ENCODE data around the gene DNAJC6. TPM values are rescaled to one million over a fixed set of nuclear protein-coding genes. Genes with fewer than 3 reads are reported as not detected.

Gene DNAJC6
- total RNA-seq, 4 donors from 2014 or later: 0.11 to 1.3 (median 0.34) TPM

DNA sequence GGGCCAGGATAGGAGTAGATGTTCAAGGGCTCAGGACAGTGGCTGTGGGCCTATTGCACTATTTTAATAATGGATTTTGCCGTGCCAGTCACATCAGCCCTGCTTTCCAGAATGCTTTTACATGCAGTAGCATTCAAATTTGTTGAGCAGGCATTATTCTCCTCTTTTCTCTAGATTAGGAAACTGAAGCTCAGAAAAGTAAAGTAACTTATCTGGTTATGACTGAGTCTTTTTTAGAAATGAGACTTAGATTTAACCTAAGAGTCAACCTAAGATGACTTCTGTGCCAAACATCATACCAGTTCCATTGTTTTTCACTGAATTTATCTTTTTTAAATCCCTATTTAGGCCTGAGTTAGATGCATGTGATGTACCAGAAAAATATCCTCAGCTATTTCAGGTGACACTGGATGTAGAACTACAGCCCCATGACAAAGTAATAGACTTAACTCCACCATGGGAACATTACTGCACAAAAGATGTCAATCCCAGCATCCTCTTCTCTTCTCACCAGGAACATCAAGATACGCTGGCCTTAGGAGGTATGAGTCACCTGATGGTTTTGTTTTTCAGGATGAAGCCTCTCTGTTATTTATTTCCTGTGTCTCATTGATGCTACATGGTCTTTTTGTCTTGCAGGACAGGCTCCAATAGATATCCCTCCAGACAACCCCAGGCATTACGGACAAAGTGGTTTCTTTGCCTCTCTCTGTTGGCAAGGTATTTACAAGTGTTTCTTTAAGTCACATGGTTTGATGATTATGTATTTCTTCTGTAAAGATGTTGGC lies 79.8 kb downstream of the DNAJC6 start:
- 66 to 81% methylated on average over 3 of the region's 3 CpGs for WGBS, 2 donors
- Histone ChIP-seq H3K27me3 (no peaks in the 10 kb centered on the region), H3K9me3 (no peaks in the 10 kb centered on the region), H3K4me1 (no peaks in the 10 kb centered on the region), H3K36me3 (no peaks in the 10 kb centered on the region), H3K4me3 (no peak overlapping the region), H3K27ac (no peak overlapping the region)
- TF ChIP-seq, protein P1, sequence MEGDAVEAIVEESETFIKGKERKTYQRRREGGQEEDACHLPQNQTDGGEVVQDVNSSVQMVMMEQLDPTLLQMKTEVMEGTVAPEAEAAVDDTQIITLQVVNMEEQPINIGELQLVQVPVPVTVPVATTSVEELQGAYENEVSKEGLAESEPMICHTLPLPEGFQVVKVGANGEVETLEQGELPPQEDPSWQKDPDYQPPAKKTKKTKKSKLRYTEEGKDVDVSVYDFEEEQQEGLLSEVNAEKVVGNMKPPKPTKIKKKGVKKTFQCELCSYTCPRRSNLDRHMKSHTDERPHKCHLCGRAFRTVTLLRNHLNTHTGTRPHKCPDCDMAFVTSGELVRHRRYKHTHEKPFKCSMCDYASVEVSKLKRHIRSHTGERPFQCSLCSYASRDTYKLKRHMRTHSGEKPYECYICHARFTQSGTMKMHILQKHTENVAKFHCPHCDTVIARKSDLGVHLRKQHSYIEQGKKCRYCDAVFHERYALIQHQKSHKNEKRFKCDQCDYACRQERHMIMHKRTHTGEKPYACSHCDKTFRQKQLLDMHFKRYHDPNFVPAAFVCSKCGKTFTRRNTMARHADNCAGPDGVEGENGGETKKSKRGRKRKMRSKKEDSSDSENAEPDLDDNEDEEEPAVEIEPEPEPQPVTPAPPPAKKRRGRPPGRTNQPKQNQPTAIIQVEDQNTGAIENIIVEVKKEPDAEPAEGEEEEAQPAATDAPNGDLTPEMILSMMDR (IDR thresholded peaks at IDR 0.05): no peak
- no peak for TF ChIP-seq POLR2A (IDR thresholded peaks at IDR 0.05)
- DNase-seq: no peak
- intact Hi-C loops (cut with DNase I): no loop called here

DNA sequence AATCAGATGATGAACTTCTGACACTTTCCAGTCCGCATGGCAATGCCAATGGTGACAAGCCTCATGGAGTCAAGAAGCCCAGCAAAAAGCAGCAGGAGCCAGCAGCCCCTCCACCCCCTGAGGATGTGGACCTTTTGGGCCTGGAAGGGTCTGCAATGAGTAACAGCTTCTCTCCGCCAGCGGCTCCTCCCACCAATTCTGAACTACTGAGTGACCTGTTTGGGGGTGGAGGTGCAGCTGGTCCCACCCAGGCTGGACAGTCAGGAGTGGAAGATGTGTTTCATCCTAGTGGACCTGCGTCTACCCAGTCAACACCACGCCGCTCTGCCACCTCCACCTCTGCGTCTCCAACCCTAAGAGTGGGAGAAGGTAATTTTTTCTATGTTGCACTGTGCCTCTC lies 83.2 kb downstream of the DNAJC6 start:
- intact Hi-C loops (cut with DNase I): no loop called here
- WGBS, 2 donors: 95 to 98% methylated on average over 6 to 7 of the region's 7 CpGs

DNA sequence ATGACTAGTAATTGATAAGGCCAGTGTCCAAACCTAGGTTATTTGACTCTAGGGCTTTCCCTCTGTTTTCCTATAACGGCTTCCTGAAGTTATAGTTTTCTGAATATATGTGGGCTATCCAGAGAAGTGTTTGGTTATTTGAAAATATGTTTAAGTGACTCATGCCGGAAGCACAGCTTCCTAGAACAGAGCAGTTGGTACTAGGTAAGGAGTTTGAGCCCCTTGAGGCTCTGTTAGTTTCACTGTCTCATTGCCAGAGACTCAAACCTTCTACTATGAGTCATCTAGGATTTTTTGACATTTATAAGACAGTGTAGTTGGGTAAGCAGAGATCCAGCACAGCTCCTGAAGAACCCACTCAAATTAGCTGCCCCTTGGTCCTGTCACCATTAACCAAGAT lies 84.0 kb downstream of the DNAJC6 start:
- WGBS, 2 donors: 38 to 50% methylated on average over 2 of the region's 2 CpGs
- intact Hi-C loops (cut with DNase I): no loop called here
- TF ChIP-seq, protein P1 (IDR thresholded peaks at IDR 0.05): no peak
- no peak for TF ChIP-seq POLR2A (IDR thresholded peaks at IDR 0.05)

More for the DNA sequence above, 83.2 kb downstream of the DNAJC6 start:
- Histone ChIP-seq H3K9me3 (no peaks in the 10 kb centered on the region), H3K4me1 (no peaks in the 10 kb centered on the region), H3K27me3 (no peaks in the 10 kb centered on the region), H3K27ac (no peak overlapping the region), H3K36me3 (no peaks in the 10 kb centered on the region), H3K4me3 (no peak overlapping the region)
- DNase-seq: no peak
- TF ChIP-seq POLR2A (IDR thresholded peaks at IDR 0.05): no peak
- TF ChIP-seq, protein P1 (IDR thresholded peaks at IDR 0.05): no peak

DNA sequence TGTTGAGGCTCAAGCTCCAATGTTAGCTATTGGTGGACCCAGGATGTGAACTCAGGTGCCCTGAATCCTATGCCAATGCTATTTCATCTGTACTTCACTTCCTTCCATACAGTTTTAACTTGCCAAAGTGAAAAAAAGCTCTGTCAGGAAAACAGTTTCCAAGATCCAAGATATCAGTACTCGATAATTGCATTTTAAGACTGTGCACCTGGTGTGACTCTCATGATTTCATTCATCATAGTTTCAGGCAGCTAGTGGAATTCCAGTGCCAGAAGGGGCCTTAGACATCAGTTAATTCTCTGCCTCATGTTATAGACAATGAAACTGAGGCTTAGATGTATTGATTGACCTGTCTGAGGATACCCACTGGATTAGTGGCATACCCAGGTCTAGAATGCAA lies 84.6 kb downstream of the DNAJC6 start:
- Histone ChIP-seq H3K36me3 (no peaks in the 10 kb centered on the region), H3K27me3 (no peaks in the 10 kb centered on the region), H3K9me3 (no peaks in the 10 kb centered on the region), H3K4me1 (no peaks in the 10 kb centered on the region), H3K4me3 (no peak overlapping the region), H3K27ac (no peak overlapping the region)
- TF ChIP-seq POLR2A (IDR thresholded peaks at IDR 0.05): no peak
- TF ChIP-seq, protein P1 (IDR thresholded peaks at IDR 0.05): no peak
- 56 to 86% methylated on average over 1 of the region's 1 CpG for WGBS, 2 donors
- DNase-seq: no peak
- intact Hi-C loops (cut with DNase I): no loop called here

More for the DNA sequence above, 84.0 kb downstream of the DNAJC6 start:
- H3K9me3 ChIP-seq: no peaks in the 10 kb centered on the region
- H3K27me3 ChIP-seq: no peaks in the 10 kb centered on the region
- H3K4me1 ChIP-seq: no peaks in the 10 kb centered on the region
- H3K36me3 ChIP-seq: no peaks in the 10 kb centered on the region
- DNase-seq: no peak
- no peak overlapping the region for H3K4me3 ChIP-seq
- H3K27ac ChIP-seq: no peak overlapping the region

DNA sequence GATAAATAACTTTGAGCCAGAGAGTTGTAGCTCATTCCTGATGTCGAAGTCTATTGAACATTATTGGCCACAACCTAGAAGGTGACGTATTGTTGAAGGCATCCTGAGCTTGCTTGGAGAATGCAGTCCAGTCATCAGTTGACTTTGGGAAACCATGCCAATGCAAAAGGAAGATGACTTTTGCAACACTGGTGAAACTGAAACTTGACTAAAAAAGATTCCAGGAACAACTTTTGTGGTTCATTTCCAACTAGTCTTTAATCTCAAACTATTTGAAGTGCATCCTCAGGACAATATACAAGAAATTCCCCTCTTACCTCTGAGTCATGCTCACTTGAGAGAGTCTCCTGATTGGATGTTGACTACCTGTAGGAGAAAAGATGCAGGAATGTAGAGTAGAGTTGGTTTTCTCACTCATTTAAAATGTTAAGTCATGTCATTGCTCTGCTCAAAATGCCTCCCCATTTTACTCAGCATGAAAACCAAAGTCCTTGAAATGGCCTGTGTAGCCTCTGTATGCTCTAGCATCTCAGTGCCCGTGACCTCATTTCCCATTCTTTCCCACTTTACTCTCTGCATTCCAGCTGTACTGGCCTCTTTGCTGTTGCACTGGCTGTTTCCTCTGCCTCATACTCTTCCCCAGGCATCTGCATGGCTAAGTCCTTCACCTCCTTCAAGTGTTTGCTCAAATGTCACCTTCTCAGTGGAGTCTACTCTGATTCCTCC lies 86.7 kb downstream of the DNAJC6 start:
- no peak overlapping the region for H3K4me3 ChIP-seq
- no peak overlapping the region for H3K27ac ChIP-seq
- 31 to 40% methylated on average over 3 of the region's 3 CpGs for WGBS, 2 donors
- no peaks in the 10 kb centered on the region for H3K4me1 ChIP-seq
- no peaks in the 10 kb centered on the region for H3K9me3 ChIP-seq
- TF ChIP-seq POLR2A (IDR thresholded peaks at IDR 0.05): no peak
- TF ChIP-seq, protein P1 (IDR thresholded peaks at IDR 0.05): no peak
- DNase-seq: no peak
- no peaks in the 10 kb centered on the region for H3K27me3 ChIP-seq
- intact Hi-C loops (cut with DNase I): no loop called here
- no peaks in the 10 kb centered on the region for H3K36me3 ChIP-seq

Measured in esophagus squamous epithelium (tissue), 5 donors.